ENCODE results near the gene TRIM61. TPM values are rescaled to one million over a fixed set of nuclear protein-coding genes. Genes with fewer than 3 reads are reported as not detected.
"Not testable (repeated sequence)": the region's sequence is repeated elsewhere in the genome, so short reads cannot be mapped to it uniquely, and the experiment has no call there.

The TRIM61 gene
- total RNA-seq, 1 donor = 1.1 TPM

DNA sequence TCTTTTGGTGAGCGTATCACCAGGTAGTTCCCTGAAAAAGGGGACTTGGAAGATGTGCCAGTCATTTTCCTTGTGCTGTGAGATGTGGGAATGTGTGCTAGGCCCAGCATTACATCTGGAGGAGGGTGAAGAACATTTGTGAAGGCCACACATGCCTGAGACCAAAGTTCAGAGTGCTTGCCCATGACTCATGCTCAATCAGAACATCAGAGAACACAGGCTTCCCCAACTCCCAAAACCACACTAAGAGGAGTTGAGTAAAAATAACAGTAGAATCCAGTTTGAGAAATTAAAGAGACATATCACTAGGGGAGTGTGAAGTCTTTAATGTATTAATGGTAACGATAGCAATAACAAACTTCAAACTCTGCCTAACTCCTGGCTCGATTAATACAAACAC is 18.0 kb downstream of the TRIM61 start:
- DNase-seq (ENCODE audit: low read depth in 2 of 3, low spot score in 2 of 3) = not testable (repeated sequence)

DNA sequence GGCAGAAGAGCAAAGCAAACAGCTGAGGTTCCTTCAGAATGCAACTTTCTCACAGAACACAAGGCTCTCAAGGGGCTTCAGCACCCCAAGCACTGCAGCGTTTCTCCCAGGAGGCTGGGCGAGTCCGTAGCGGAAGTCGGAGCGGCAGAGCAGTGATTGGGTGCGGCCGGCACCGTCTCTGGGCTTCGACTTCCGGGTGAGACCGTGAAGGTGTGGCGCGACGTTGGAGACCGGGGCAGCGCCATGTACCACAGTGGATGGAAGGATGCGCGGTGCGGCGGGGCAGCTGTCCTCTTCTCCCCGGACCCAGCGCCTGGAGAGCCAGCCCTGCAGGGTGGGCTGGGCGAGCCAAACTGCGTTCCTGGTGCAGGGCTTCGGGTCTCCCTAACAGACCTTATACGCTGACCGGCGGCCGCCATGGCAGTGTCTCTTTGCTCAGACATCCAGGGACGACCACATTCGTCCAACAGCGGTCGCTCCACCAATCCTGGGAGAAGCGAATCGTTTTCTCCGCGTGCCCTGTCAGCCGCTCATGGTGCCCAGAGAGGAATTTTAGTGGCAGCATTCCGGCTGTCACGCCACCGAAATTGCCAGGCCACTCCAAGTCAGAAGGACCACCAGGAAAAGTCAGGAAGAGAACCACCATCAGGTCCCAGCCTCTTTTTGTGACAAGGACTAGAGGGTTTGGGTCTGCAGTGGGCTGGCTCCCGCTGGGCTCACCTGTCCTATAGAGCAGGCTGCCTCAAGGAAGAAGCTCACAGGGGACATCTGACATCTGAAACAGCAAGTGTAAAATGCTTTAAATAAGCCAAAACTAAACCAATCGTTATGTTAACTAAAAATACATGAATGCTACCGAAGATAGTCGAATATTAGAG is 20.5 kb downstream of the TRIM61 start:
- DNase-seq (ENCODE audit: low read depth in 2 of 3, low spot score in 2 of 3) = peak; percentile 23 to 60 (median 59)

DNA sequence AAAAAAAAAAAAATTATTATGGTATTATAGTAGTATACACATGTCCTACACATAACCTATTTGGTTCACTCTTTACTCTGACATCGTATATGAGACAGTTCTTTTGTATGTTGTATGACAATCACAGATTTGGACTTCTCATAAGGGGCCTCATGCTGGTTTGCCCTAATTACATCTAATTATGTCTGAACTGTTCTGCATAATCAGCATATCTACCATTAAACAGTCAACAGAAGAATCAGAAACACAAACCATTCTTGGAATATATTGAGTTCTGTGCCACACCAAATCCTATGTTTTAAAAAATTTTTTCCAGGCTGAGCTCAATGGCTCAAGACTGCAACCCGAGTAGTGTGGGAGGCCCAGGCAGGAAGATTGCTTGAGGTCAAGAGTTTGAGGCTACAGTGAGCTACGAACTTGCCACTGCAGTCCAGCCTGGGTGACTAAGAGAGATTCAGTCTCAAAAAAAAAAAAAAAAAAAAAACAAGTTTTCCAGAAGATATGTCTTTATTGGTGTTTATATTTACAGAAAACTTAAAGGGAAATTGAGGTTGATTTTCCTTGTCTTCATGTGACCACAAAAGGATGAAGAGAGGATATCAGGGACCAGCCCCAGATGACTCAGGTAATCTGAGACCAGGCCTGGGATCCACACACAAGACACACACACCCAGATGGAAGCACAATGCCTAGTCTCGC is 22.2 kb downstream of the TRIM61 start:
- DNase-seq (ENCODE audit: low read depth in 2 of 3, low spot score in 2 of 3) = no peak

DNA sequence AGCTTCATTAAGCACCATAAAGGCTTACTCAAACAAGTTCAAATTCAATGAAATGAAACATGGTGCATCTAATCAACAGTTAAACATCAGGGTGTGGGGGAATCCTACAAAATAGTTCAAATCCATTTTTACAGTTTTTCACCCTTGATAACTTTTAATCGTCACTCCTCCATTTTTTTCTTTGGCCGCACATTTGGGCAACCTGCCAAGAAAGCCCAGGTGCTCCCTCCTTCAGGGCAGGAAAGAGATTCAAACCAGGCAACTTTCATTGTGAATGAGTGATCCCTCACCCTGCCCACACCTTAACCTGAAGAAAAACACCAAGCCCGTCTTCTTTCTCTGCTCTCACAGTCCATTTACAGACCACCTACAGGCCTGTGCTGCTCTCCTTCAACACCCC is 24.9 kb downstream of the TRIM61 start:
- no peak for DNase-seq (ENCODE audit: low read depth in 2 of 3, low spot score in 2 of 3)

DNA sequence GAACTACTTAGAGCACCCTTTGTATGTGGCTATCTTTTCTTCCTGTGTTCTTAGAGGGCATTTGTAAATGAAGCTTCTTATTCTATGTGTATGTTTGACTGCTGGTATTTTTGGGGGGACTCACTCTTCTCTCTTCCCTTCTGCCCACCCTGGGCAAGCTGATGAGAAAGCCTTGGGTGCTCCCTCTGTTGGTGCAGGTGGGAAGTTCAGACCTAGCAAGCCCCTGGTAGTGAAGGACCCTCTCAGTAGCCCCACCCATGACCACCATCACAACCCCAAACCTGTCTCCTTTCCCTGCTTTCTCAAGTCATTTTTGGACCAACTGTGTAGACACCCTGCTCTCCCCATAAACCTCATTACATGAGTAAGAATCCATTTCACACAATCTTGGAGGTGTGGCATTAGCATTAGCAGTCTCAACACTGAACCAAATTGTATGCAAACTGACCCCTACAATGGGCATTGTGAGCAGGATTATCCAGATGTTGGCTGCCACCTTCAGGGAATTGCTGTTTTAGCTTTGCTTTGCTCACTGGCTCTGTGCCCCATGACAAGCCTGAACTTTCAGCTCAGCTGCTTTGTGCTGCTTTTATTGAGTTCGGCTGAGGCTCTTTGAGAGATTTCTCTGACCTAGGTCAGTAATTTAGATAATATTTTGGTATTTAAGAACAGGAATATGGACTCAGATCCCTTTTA is 27.9 kb downstream of the TRIM61 start:
- DNase-seq (ENCODE audit: low read depth in 2 of 3, low spot score in 2 of 3) = no peak

DNA sequence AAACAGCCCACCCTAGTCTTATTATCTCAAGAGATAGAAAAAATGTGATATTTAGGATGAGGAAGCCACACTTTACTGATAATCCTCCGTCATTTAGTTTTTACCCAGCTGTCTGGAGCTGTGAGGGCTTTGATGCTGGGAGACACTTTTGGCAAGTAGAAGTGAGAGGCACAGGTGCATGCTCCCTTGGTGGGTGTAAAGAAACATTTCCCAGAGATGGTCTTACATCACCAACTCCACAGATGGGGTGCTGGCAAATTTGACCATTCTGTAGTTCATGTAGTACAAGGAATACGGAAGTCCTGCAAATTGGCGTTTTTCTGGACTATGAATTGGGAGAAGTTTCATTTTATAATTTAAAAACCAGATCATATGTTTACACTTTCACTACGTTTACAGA is 28.5 kb downstream of the TRIM61 start:
- no peak for DNase-seq (ENCODE audit: low read depth in 2 of 3, low spot score in 2 of 3)

DNA sequence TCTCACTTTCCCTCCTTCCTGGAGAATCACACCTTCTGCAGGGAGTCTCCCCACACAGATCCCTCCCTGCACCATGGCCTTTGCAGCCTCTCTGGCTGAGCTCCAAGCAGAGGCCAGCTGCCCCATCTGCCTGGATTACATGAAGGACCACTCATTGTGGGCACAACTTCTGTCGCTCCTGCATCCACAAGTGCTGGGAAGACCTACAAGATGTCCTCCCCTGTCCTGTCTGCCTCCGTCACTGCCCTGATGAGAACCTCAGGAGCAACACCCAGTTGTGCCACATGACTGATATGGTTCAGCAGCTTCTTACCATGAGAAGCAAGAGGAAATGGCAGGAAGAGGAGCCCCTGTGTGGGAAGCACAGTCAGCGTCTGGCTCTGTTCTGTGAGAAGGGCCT is 29.5 kb downstream of the TRIM61 start:
- DNase-seq (ENCODE audit: low read depth in 2 of 3, low spot score in 2 of 3) = not testable (repeated sequence)

DNA sequence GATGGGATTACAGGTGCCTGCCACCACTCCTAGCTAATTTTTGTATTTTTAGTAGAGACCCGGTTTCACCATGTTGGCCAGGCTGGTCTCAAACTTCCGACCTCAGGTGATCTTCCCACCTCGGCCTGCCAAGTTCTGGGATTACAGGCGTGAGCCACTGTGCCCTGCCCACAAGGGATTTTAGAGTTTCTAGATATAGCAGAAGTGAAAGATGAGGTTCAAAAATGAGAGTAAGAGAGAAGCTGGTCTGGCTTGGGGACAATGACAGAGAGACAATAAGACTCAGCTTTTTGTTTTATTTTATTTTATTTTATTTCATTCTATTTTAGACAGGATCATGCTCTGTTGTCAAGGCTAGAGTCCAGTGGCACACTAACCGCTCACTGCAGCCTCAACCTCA is 30.6 kb downstream of the TRIM61 start:
- DNase-seq (ENCODE audit: low read depth in 2 of 3, low spot score in 2 of 3) = no peak

DNA sequence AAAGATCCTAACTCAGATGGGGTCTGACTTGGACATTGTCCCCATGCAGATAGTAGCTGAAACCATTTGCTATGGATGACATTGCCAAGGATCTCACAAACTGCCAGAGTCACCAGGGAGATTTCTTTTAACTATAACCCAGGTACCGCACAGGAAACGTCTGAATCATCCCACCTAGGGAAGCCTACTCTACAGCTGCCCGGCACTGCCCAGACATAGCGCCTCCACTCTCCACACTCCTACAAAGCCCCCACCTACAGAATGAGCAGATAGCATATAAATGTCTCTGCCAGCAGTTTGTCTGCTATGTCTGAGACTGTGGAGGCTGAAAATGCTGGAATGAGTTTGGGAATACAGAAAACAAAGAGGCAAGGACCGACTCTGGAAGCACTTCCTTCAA is 32.3 kb downstream of the TRIM61 start:
- DNase-seq (ENCODE audit: low read depth in 2 of 3, low spot score in 2 of 3) = no peak

DNA sequence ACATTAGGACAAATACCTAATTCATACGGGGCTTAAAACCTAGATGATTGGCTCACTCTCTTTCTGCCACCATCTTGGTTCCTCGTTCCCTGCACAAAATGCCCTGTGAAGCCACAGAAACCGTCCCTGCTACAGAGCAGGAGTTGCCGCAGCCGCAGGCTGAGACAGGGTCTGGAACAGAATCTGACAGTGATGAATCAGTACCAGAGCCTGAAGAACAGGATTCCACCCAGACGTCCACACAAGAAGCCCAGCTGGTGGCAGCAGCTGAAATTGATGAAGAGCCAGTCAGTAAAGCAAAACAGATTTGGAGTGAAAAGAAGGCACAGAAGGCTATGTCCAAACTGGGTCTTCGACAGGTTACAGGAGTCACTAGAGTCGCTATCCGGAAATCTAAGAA is 34.3 kb downstream of the TRIM61 start:
- no peak for DNase-seq (ENCODE audit: low read depth in 2 of 3, low spot score in 2 of 3)

DNA sequence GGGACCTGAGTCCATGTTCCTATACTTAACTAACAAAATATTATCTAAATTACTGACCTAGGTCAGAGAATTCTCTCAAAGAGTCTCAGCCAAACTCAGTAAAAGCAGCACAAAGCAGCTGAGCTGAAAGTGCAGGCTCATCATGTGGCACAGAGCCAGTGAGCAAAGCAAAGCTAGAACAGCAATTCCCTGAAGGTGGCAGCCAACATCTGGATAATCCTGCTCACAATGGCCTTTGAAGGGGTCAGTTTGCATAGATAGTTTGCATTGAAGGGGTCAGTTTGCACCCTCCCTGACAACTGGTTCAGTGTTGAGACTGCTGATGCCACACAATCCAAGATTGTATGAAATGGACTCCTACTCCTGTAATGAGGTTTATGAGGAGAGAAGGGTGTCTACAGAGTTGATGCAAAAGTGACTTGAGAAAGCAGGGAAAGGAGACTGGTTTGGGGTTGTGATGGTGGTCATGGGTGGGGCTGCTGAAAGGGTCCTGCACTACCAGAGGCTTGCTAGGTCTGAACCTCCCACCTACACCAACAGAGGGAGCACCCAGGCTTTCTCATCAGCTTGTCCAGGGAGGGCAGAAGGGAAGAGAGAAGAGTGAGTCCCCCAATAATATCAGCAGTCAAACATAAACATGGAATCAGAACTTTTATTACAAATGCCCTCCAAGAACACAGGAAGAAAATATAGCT is 39.7 kb downstream of the TRIM61 start:
- DNase-seq (ENCODE audit: low read depth in 2 of 3, low spot score in 2 of 3) = no peak

DNA sequence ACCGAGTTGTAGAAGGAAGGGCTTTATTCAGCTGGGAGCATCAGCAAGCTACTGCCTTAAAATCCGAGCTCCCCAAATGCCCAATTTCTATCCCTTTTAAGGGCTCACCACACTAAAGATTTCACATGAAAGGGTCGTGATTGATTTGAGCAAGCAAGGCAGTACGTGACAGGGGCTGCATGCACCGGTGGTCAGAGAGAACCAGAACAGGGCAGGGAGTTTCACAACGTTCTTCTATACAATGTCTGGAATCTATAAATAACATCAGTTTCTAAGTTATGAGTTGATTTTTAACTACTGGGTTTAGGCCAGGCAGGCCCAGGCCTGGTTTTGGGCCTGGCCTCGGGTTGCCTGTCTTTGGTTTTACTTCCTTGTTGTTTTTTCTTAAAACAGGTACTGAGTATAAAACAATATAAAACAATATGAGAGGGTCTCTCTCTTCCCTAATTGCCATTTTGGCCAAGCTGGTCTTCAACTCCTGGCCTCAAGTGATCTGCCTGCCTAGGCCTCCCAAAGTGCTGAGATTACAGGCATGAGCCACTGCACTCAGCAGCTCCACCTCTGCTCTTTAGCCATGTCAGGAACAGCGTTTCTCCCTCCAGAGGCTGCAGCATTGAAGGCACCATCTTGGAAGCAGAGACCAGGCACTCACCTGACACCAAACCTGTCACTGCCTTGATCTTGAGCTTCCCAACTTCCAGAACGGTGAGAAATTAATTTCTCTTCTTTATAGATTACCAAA is 41.4 kb downstream of the TRIM61 start:
- DNase-seq (ENCODE audit: low read depth in 2 of 3, low spot score in 2 of 3) = not testable (repeated sequence)

DNA sequence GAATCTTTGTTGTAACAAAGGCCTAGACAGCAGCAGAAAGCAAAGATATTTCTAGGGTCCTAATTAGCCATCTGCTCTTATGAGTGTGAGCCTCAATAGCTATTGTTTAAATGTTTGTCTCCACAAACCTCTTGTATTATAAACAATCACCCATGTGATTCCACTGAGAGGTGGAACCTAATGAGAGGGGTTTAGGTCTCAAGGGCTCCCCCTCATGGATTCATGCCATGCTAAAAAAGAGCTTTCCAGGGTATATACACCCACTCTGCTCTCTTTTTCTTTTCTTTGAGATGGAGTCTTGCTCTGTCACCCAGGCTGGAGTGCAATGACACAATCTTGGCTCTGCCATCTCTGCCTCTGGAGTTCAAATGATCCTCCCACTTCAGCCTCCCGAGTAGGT is 42.1 kb downstream of the TRIM61 start:
- DNase-seq (ENCODE audit: low read depth in 2 of 3, low spot score in 2 of 3) = no peak

DNA sequence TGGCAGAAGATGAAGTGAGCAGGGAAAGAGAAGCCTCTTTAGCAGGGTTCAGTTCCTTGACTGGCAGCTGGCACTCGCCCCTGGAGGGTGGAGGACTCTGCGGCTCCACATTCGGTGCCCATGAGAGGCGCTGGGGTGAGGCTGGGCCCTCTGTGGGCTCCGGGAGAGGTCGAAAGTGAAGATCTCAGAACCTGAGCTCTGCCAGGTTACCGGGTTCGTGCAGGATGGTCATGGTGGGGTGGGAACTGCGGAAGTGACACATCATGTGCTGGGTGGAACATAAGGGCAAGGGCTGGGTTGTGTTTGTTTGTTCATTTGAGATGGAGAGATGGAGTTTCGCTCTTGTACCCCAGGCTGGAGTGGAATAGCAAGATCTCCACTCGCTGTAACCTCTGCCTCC is 44.2 kb downstream of the TRIM61 start:
- no peak for DNase-seq (ENCODE audit: low read depth in 2 of 3, low spot score in 2 of 3)

DNA sequence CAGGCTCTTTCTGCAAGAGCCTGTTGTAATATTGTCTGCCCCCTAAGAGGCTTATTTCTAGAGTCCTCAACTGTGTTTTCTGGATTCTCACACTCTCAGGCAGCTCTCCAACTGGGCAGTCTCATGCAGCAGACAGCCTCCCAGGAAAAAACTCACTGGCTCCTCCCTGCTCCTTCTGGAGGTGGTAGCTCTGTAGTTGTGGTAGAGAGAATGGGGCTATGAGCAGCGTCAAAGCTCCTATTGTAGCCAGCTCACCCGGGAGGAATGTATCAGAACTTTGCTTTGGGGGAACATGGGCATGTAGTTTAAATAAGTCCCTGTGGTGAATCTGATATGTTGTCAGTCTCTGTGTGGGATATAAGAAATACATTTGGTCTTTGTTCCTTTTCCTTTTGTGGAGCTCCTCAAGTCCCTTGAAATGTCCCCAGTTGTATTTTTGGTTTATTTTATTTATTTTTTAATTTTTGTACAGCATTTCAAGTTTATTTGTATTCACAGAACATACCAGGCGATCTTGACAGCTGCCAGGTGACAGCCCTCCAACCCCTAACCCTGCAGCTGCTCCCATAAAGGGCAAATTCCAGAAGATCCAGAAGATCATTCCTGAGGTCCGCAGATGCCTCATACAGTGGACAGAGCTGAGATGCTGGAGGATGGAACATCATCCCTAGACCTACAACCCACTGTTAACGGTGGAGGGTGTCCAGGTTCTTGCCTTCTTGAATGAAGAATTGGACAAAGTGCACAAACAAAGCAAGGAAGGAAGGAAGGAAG is 45.7 kb downstream of the TRIM61 start:
- no peak for DNase-seq (ENCODE audit: low read depth in 2 of 3, low spot score in 2 of 3)

DNA sequence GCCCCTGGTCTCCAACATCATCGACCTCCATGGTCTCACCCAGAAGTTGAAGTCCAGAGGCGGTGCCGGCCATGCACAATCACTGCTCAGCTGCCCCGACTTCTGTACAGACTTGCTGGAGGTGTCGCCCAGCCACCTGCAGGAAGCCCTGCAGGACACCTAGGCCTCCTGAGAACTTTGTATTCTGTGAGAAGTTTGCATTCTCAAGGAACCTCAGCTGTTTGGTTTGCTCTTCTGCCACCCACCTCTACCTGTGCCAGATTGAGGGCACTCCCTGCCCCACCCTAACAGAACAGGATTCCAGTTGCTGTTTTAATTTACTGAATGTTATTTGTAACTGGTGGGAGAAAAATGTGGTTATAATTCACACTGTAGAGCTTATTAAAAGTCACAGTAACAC is 46.8 kb downstream of the TRIM61 start:
- DNase-seq (ENCODE audit: low read depth in 2 of 3, low spot score in 2 of 3) = no peak

DNA sequence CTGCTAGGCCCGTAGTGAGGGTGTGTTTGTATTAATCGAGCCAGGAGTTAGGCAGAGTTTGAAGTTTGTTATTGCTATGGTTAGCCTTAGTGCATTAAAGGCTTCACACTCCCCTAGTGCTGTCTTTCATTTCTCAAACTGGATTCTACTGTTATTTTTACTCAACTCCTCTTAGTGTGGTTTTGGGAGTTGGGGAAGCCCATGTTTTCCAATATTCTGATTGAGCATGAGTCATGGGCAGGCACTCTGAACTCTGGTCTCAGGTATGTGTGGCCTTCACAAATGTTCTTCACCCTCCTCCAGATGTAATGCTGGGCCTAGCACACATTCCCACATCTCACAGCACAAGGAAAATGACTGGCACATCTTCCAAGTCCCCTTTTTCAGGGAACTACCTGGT is 50.4 kb downstream of the TRIM61 start:
- not testable (repeated sequence) for DNase-seq (ENCODE audit: low read depth in 2 of 3, low spot score in 2 of 3)

DNA sequence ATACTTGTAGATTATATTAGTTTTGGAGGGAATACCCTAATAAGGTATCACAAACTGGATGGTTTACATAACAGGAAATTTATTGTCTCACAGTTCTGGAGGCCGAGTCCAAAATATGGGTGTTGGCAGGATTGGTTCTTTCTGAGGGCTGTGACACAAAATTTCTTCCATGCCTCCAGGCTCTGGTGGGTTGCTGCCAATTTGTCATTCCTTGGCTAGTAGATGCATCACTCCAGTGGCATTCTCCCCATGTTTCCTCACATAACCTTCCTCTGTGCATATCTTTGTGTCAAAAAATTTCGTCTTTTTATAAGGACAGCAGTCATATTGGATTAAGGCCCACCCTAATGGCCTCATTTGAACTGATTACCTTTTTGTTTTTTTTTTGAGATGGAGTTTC is 51.2 kb downstream of the TRIM61 start:
- no peak for DNase-seq (ENCODE audit: low read depth in 2 of 3, low spot score in 2 of 3)

DNA sequence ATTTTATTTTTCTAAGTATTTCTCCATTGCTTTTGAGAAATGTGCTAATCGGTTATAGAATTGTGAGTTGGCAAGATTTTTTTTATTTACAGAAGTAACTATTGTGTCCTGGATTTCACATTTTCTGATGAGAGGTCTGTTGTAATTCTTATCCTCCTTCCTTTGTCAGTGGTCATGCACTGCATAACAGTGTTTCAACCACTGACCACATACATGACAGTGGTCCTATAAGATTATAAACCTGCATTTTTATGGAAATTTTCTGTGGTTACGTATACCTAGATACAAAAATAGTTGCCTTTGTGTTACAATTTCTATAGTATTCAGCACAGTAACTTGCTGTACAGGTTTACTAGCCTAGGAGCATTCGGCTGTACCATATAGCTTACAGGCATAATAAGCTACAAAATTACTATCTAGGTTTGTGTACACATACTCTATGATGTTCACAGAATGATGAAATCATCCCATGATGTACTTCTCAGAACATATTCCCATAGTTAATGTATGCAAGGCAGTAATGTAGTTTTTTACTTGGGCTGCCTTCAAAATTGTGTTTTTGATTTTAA is 52.7 kb downstream of the TRIM61 start:
- DNase-seq (ENCODE audit: low read depth in 2 of 3, low spot score in 2 of 3) = no peak
